Posterior vena cava (tissue), 2 donors: ENCODE measurements around the gene ANO2. TPM values are rescaled to one million over a fixed set of nuclear protein-coding genes. Genes with fewer than 3 reads are reported as not detected.

Experiments used
- DNase-seq: peaks from one replicate; pipeline ENCODE4 v3.0.0-alpha.2; 2020; ENCODE audit warnings: low spot score
- intact Hi-C, 2 donors: fragments of 100-400 bp; cut with DNase I; formaldehyde crosslinking; loops; one replicate each; pipeline versions ENCODE4 v1.14.1 to v1.14.2; 2022 to 2023
- total RNA-seq, 2 donors: library from RNA; stranded (reverse); fragmentation: NEBNext Ultra II Directional; extraction: Animal tissue kit (Norgen Biotek cat#: 25700); gene quantifications; one replicate each; pipeline ENCODE4 v1.2.1, GENCODE V29; 2021
- donor health status: DM: yes; HTN: yes; CAD: no.
- donor health status: DM: yes; HTN: yes; CAD: no.

The ANO2 gene
- total RNA-seq, 2 donors from 2014 or later: 9.2 to 16.4 TPM

DNA sequence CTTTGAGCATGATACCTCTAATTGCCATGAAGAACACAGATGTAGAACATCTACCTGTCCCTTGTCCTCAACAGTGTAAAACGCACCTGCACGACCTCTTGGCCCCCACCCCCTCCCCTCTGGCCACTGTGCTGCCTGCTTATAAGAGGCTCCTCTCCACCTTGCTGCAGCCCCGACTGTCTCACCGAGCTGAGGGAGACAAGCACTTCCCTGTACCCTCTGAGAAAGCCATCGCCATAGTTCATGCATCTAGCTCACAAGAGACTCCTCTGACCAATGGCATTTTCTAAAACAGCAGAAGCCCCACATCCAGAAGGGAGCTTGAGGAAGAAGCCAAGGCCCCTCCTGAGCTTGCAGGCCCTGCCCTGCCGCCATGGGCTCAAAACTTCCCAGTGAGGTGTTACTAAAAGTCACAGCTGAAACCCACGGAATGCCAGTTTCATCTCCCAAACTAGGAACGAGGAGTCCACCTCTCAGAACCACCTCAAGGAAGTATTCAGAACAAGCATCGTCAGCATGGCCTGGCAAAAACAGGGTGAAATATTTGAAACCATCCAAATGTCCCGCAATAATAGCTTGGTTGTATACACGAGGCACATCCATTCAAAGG, 21.5 kb upstream of the ANO2 start:
- DNase-seq: no peak
- intact Hi-C loops: loop anchor here in 1 of 2 donors (5.0 kb wide), 1 partner anchor 769 kb away; no protein-coding TSS in a partner anchor

DNA sequence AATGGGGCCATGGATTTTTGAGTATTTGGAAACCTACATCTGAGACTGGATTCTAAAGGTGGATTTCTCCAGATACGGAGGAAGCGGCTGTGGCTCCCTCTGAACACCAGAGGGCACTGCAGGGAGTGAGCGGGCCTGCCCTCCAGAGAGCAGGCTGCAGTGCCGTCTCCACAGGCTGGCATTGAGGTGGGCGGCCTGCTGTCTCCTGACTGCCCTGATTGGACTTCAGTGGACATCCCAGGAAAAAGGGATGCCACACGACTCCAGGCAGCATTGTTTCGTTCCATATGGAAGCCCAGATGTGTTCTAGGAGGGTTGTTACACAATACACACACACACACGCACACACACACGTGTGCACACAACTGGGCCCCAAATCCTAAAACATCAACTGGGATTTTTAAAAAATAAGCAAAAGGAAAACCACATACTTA, 20.9 kb upstream of the ANO2 start:
- intact Hi-C loops: loop anchor here in 1 of 2 donors (5.0 kb wide), 1 partner anchor 769 kb away; no protein-coding TSS in a partner anchor

GRCh38 chr12:5964913-5965900, 20.1 kb upstream of the ANO2 start:
- intact Hi-C loops: loop anchor here in 1 of 2 donors (5.0 kb wide), 1 partner anchor 768 kb away; no protein-coding TSS in a partner anchor
- DNase-seq: no peak

More for the DNA sequence above, 20.9 kb upstream of the ANO2 start:
- no peak for DNase-seq

DNA sequence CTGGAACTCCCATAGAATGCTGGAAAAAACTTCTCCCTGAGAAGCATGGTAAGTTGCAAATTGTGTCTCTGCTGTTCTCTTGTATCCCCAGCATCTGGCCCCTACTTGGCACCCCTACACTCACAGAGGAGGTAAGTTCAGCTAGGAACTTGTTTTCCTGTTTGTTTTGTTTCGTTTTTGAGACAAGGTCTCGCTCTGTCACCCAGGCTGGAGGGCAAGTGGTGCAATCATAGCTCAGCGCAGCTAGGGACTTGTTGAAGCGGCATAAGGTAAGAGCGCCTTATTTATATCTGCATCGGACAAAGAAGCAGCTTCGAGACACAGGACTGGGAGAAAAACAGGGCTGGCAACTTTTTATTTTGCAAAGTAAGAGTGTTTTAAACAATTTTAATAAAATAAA, 18.5 kb upstream of the ANO2 start:
- no peak for DNase-seq
- intact Hi-C loops: no loop called here

GRCh38 chr12:5960783-5961182, 15.7 kb upstream of the ANO2 start:
- intact Hi-C loops: no loop called here
- no peak for DNase-seq

- DNase-seq: no peak
- intact Hi-C loops: no loop called here
Measured at GRCh38 chr12:5956987-5957386, 11.9 kb upstream of the ANO2 start.

DNA sequence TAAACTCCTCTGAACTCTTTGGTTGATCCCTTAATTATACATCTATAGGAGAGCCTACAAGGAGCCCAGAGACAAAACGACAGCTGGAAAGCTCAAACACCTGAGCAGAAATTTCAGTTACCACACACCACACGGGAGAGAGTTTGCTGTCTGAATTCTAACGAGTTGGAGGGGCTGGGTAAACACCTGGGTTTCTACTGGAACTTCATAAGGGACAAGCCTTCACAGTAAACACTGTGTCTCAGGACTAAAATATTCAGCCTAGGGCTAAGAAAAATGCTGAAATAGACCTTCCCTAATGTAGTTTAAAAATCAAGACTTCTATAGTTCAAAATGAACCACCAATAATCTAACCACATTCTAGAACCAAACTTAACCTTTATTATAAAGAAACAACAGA, 9.6 kb upstream of the ANO2 start:
- intact Hi-C loops: no loop called here
- no peak for DNase-seq

- intact Hi-C loops: no loop called here
- DNase-seq: no peak
Measured at GRCh38 chr12:5953835-5954586, 9.0 kb upstream of the ANO2 start.

DNA sequence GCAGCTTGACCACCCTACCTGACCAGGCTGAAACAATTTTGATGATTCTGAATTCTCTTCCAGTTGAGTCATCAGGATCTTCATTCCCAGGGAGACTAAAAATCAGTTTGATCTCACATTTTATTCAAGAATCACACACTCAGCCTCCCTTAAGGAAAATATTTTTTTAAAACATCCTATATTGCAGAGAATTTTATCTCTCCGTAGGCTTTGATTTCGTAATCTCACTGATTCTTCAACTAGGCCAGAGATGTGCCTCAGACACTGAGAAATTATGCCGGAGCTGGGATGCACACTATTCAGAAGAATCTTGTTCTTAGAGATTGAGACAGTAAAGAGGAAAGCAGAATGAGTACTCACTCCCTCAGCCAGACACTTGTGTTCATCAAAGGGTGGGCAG, 7.0 kb upstream of the ANO2 start:
- intact Hi-C loops: no loop called here

GRCh38 chr12:5948696-5949095, 3.6 kb upstream of the ANO2 start:
- DNase-seq: no peak
- intact Hi-C loops: no loop called here

More for the DNA sequence above, 7.0 kb upstream of the ANO2 start:
- no peak for DNase-seq

- intact Hi-C loops: no loop called here
- no peak for DNase-seq
Measured at GRCh38 chr12:5947006-5947405, 1.9 kb upstream of the ANO2 start.

- no peak for DNase-seq
- intact Hi-C loops: no loop called here
Measured at GRCh38 chr12:5946388-5946787, 1.3 kb upstream of the ANO2 start.

GRCh38 chr12:5944688-5945070, 380 bp downstream of the ANO2 start:
- DNase-seq: no peak
- intact Hi-C loops: no loop called here

DNA sequence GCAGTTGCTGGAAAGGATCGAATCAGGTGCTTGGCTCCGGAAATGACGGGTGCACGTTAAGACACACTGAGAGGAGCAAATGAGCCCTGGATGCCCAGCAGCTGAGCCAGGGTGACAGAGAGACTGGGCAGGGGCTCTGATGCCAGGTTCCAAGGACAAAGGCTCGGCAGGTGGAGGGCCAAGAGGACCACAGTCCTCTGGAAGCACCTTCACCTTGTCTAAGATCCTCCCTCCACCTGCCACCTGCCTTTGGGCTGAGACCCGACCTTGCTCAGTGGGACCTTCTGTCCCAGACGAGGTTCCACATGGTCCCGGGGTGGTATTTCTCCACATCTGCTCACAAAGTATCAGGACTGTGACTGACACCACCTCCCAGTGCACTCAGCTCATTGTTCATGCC, 1.0 kb downstream of the ANO2 start:
- no peak for DNase-seq
- intact Hi-C loops: no loop called here

- intact Hi-C loops: no loop called here
- DNase-seq: no peak
Measured at GRCh38 chr12:5941907-5942306, 3.2 kb downstream of the ANO2 start.

DNA sequence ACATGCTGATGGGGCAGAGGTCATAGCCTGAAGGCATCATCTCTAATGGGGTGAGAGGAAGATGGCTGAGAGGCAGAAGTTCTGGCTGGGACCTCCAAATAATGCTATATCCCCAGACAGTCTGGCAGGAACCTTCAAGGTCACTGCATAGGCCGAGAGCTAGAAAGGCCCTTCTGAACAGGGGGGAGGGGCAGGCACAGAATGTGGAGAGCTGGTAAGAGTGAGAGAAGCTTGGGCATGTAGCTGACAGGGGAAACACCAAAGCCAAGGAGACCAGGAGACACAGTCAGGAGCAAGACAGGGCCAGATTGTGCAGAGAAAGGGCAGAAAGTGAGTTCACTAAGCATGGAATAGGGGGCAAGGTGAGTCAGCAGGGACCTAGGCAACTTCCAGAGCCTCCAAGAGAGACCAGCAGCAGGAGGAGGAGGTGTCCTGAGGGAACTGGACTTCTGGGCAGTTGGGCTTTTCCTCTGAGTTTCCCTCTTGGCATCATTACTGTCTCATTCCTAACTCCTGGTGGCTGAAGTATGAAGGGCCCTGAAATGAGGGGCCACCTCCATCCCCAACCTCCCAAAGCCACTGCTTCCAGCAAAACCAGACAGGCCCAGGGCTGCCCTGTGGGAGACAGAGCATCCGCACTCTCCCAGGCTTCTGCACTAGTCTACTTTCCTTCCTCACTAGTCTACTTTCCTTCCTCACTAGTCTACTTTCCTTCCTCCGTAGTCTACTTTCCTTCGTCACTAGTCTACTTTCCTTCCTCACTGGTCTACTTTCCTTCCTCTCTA, 17.1 kb downstream of the ANO2 start:
- intact Hi-C loops: no loop called here
- DNase-seq: no peak

DNA sequence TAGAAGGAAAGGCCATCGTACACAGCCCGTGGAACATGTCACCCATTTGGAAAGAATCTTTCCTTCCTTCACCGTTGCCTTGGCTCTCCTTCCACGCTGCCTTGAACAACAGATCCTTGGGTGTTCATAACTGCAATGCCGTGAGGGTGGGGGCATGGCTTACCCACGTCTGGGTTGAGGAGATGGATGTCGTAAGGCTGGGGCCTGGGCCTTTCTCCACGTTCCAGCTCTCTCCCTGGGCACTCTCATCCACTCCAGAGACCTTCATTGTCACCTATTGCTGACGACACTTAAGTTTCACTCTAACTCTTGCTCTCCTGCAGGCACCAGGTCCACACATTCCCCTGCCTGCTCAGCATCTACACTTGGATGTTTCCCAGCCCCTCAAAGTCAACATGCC, 19.4 kb downstream of the ANO2 start:
- intact Hi-C loops: no loop called here
- DNase-seq: no peak

GRCh38 chr12:5924342-5924741, 20.7 kb downstream of the ANO2 start:
- no peak for DNase-seq
- intact Hi-C loops: no loop called here

DNA sequence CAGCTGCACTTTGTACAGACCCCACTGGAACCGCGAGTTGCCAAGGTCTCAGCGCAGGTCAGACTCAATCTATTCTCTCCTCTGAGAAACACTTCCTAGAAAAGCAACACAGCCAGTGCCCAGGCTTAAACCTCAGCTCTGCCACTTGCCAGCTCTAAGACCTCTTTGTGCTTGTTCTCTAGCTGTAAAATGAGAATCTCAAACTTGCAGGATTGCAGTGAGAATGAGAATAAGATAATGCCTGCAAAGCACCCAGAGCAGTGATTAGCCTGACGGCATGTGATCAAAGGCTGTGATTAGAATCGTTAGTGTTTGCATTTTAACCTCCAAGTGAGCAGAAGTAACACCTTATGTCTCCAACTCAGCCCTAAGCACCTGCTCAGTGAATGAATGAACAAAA, 21.3 kb downstream of the ANO2 start:
- no peak for DNase-seq
- intact Hi-C loops: no loop called here
